Activated T-cell treated with anti-CD3 and anti-CD28 coated beads, Interleukin-2, amount 50 U/mL, for 4 hours (primary cell): Measurements from ENCODE around the gene DES. TPM values are rescaled to one million over a fixed set of nuclear protein-coding genes. Genes with fewer than 3 reads are reported as not detected.
"Not testable (repeated sequence)": the region's sequence is repeated elsewhere in the genome, so short reads cannot be mapped to it uniquely, and the experiment has no call there.

Source experiments
- ATAC-seq, 2 donors: fragments of 200-7000 bp; cut with Tn5 transposase; one replicate each; pipeline ENCODE4 v1.10.0; 2021
- DNase-seq: peaks from one replicate; pipeline ENCODE4 v3.0.0-alpha.2; 2020
- H3K27me3 Mint-ChIP-seq: one replicate; pipeline ENCODE4 v1.8.0; 2021; ENCODE audit warnings: low read depth, mixed read lengths
- H3K36me3 Mint-ChIP-seq: one replicate; pipeline ENCODE4 v1.8.0; 2022; ENCODE audit warnings: mixed read lengths; ENCODE audit not compliant: insufficient read depth
- H3K4me1 Mint-ChIP-seq: one replicate; pipeline ENCODE4 v1.8.0; 2021; ENCODE audit warnings: low read depth, mixed read lengths
- H3K4me3 Mint-ChIP-seq: one replicate; pipeline ENCODE4 v1.8.0; 2021; ENCODE audit warnings: mild to moderate bottlenecking, moderate library complexity, mixed read lengths
- H3K9me3 Mint-ChIP-seq: one replicate; pipeline ENCODE4 v1.8.0; 2021; ENCODE audit warnings: mixed read lengths
- total RNA-seq, 3 donors: library from RNA; stranded (reverse); gene quantifications; one replicate each; pipeline ENCODE4 v1.2.1, GENCODE V29; 2021

Gene DES
- total RNA-seq, 3 donors from 2014 or later, result 0.49 to 0.61 (median 0.58) TPM

- no peaks in the 10 kb centered on the region for H3K36me3 Mint-ChIP-seq
- peaks cover 26% of the 10 kb centered on the region for H3K27me3 Mint-ChIP-seq
- ATAC-seq (no peak), DNase-seq (no peak)
- no peak overlapping the region for H3K4me3 Mint-ChIP-seq
- H3K4me1 Mint-ChIP-seq, result peaks cover 2% of the 10 kb centered on the region
- H3K9me3 Mint-ChIP-seq, result no peaks in the 10 kb centered on the region
Measured at GRCh38 chr2:219405958-219406860, 12.0 kb upstream of the DES start.

DNA sequence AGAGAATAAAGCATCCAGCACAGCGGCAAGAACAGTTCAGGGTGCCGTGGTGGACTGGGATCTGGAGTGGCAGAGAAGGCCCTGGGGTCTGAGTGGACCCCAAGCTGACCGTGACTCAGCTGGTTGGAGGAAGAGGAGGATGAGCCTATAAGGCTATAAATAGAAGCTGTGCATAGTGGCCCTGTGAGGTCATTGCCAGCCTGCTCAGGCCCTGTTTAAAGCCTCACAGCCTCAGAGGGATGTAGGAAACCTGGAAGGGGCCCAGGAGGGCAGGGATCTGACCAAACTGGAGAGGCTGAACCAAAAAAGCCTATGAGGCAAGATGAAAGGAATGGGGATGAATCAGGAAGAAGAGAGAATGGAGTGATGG, 11.3 kb upstream of the DES start:
- DNase-seq (no peak), ATAC-seq (no peak)
- H3K4me1 Mint-ChIP-seq, result peaks cover 2% of the 10 kb centered on the region
- H3K36me3 Mint-ChIP-seq, result no peaks in the 10 kb centered on the region
- H3K9me3 Mint-ChIP-seq, result no peaks in the 10 kb centered on the region
- peaks cover 31% of the 10 kb centered on the region for H3K27me3 Mint-ChIP-seq
- no peak overlapping the region for H3K4me3 Mint-ChIP-seq

- H3K4me1 Mint-ChIP-seq, H3K4me3 Mint-ChIP-seq, DNase-seq, ATAC-seq, H3K36me3 Mint-ChIP-seq, H3K9me3 Mint-ChIP-seq: not testable (repeated sequence)
- H3K27me3 Mint-ChIP-seq, result peaks cover 32% of the 10 kb centered on the region
Measured at GRCh38 chr2:219407343-219407742, 10.8 kb upstream of the DES start.

DNA sequence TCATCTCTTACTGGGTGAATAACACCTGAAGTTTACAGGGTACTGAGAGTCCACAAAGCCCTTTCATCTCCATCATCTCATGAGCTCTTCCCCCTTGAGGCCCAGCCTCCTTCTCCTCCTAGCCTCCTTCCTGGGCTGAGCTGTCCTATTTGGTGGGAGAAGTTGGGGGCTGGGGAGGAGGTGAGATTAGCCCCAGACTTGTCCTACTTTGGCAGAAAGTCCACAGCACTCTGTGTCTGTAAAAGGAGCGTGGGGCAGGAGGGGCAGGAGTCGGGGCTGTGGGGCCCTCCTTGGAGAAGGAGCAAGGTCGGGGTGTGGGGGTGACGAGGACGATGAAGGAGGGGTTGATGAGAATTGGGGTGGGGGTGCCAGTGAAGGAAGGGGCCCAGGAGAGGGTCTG, 10.0 kb upstream of the DES start:
- peaks cover 36% of the 10 kb centered on the region for H3K27me3 Mint-ChIP-seq
- no peaks in the 10 kb centered on the region for H3K4me1 Mint-ChIP-seq
- H3K4me3 Mint-ChIP-seq, result no peak overlapping the region
- ATAC-seq, result no peak
- no peak for DNase-seq
- H3K9me3 Mint-ChIP-seq, result no peaks in the 10 kb centered on the region
- H3K36me3 Mint-ChIP-seq, result no peaks in the 10 kb centered on the region

DNA sequence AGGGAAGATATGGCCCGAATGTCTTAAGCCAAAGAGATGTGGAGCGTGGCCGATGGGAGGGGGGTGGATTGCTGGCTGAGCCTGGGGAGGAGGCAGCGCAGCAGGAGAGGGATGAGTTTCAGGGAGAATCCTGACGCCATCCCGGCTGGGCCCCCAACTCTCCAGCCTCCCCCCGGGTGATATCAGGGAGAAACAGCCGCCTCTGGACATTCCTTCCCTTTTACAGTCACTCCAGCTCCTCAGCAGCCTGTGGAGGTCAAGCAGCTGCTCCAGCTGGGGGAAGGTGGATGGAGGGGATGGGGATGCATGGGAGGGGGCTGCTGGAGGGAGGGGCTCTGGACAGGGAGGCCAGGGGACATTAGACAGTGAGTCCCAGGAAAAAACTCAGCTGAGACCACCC, 9.5 kb upstream of the DES start:
- no peaks in the 10 kb centered on the region for H3K9me3 Mint-ChIP-seq
- H3K36me3 Mint-ChIP-seq, result no peaks in the 10 kb centered on the region
- no peak overlapping the region for H3K4me3 Mint-ChIP-seq
- no peak for ATAC-seq
- peaks cover 38% of the 10 kb centered on the region for H3K27me3 Mint-ChIP-seq
- H3K4me1 Mint-ChIP-seq, result no peaks in the 10 kb centered on the region
- no peak for DNase-seq

GRCh38 chr2:219409619-219410018, 8.6 kb upstream of the DES start:
- Mint-ChIP-seq H3K27me3 (peaks cover 32% of the 10 kb centered on the region), H3K4me3 (no peak overlapping the region), H3K36me3 (no peaks in the 10 kb centered on the region), H3K9me3 (no peaks in the 10 kb centered on the region), H3K4me1 (no peaks in the 10 kb centered on the region)
- DNase-seq, result no peak
- ATAC-seq, result no peak

GRCh38 chr2:219410390-219410789, 7.8 kb upstream of the DES start:
- Mint-ChIP-seq H3K27me3 (peaks cover 28% of the 10 kb centered on the region), H3K36me3 (no peaks in the 10 kb centered on the region), H3K4me3 (no peak overlapping the region), H3K4me1 (no peaks in the 10 kb centered on the region), H3K9me3 (no peaks in the 10 kb centered on the region)
- no peak for ATAC-seq
- DNase-seq, result no peak

- Mint-ChIP-seq H3K36me3 (no peaks in the 10 kb centered on the region), H3K27me3 (peaks cover 38% of the 10 kb centered on the region)
Measured at GRCh38 chr2:219414857-219415256, 3.3 kb upstream of the DES start.

GRCh38 chr2:219415580-219416234, 2.5 kb upstream of the DES start:
- Mint-ChIP-seq H3K36me3 (no peaks in the 10 kb centered on the region), H3K4me1 (no peaks in the 10 kb centered on the region), H3K27me3 (peaks cover 44% of the 10 kb centered on the region), H3K4me3 (no peak overlapping the region), H3K9me3 (no peaks in the 10 kb centered on the region)
- DNase-seq (no peak), ATAC-seq (no peak)

More at GRCh38 chr2:219414857-219415256, 3.3 kb upstream of the DES start:
- no peaks in the 10 kb centered on the region for H3K4me1 Mint-ChIP-seq
- H3K4me3 Mint-ChIP-seq, result no peak overlapping the region
- ATAC-seq (no peak), DNase-seq (no peak)
- H3K9me3 Mint-ChIP-seq, result no peaks in the 10 kb centered on the region

GRCh38 chr2:219416235-219416602, 2.0 kb upstream of the DES start:
- ATAC-seq, result no peak
- Mint-ChIP-seq H3K27me3 (peaks cover 47% of the 10 kb centered on the region), H3K4me1 (no peaks in the 10 kb centered on the region), H3K4me3 (no peak overlapping the region), H3K9me3 (no peaks in the 10 kb centered on the region), H3K36me3 (no peaks in the 10 kb centered on the region)
- DNase-seq, result no peak

DNA sequence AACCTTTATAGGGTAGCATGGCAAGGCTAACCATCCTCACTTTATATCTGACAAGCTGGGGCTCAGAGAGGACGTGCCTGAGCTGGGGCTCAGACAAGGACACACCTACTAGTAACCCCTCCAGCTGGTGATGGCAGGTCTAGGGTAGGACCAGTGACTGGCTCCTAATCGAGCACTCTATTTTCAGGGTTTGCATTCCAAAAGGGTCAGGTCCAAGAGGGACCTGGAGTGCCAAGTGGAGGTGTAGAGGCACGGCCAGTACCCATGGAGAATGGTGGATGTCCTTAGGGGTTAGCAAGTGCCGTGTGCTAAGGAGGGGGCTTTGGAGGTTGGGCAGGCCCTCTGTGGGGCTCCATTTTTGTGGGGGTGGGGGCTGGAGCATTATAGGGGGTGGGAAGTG, 1.2 kb upstream of the DES start:
- H3K9me3 Mint-ChIP-seq, result no peaks in the 10 kb centered on the region
- DNase-seq, result no peak
- ATAC-seq, result no peak
- H3K4me1 Mint-ChIP-seq, result no peaks in the 10 kb centered on the region
- peaks cover 43% of the 10 kb centered on the region for H3K27me3 Mint-ChIP-seq
- no peaks in the 10 kb centered on the region for H3K36me3 Mint-ChIP-seq
- H3K4me3 Mint-ChIP-seq, result no peak overlapping the region

DNA sequence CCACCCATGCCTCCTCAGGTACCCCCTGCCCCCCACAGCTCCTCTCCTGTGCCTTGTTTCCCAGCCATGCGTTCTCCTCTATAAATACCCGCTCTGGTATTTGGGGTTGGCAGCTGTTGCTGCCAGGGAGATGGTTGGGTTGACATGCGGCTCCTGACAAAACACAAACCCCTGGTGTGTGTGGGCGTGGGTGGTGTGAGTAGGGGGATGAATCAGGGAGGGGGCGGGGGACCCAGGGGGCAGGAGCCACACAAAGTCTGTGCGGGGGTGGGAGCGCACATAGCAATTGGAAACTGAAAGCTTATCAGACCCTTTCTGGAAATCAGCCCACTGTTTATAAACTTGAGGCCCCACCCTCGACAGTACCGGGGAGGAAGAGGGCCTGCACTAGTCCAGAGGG, 803 bp upstream of the DES start:
- H3K36me3 Mint-ChIP-seq, result no peaks in the 10 kb centered on the region
- peaks cover 44% of the 10 kb centered on the region for H3K27me3 Mint-ChIP-seq
- no peaks in the 10 kb centered on the region for H3K9me3 Mint-ChIP-seq
- no peak for ATAC-seq
- H3K4me1 Mint-ChIP-seq, result no peaks in the 10 kb centered on the region
- no peak for DNase-seq
- H3K4me3 Mint-ChIP-seq, result no peak overlapping the region

- Mint-ChIP-seq H3K4me3 (no peak overlapping the region), H3K27me3 (peaks cover 36% of the 10 kb centered on the region), H3K4me1 (no peaks in the 10 kb centered on the region), H3K9me3 (no peaks in the 10 kb centered on the region), H3K36me3 (no peaks in the 10 kb centered on the region)
- DNase-seq (no peak), ATAC-seq (no peak)
Measured at GRCh38 chr2:219419012-219419324, 791 bp downstream of the DES start.

DNA sequence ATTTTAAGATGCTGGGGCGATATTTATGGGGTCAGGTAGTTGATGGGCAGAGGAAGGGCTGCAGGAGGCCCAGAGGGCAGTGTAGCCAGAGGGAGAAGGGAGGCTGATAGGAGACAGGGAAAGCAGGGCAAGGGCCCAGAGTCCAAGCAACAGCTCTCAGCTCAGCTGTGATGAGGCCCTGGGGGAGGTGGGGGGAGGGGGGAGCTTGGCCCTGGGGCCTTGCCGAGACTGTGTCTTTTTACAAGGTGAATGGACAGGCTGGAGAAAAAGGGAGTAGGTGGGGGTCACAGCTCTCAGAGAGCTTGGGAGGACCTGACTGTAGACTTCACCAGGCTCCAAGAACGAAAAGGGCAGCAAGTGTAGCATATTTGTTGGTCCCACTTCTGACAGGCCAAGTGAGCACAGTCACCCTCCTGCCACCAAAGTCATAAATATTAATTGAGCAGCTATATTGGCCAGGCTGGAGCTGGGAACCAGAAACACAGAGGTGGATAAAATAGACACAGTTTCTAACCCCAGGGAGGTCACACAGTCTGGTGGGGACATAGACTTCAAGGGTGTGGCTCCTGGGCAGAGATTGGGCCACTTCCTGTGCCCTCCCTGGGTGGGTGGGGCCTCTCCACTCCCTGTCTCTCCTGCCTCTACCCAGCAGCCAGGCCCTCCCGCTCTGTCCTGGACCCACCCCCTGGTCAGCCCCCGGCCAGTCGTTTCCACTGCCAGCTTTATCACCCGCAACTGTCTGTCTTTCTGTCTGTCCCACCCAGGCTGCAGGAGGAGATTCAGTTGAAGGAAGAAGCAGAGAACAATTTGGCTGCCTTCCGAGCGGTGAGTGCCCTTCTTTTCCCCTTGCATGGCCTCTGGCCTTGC, 1.4 kb downstream of the DES start:
- H3K9me3 Mint-ChIP-seq, result no peaks in the 10 kb centered on the region
- H3K4me3 Mint-ChIP-seq, result no peak overlapping the region
- H3K4me1 Mint-ChIP-seq, result no peaks in the 10 kb centered on the region
- H3K27me3 Mint-ChIP-seq, result peaks cover 36% of the 10 kb centered on the region
- no peaks in the 10 kb centered on the region for H3K36me3 Mint-ChIP-seq
- ATAC-seq (no peak), DNase-seq (no peak)
